Activated CD4-positive, alpha-beta T cell treated with anti-CD3 and anti-CD28 coated beads, Interleukin-2, amount 50 U/mL, for 1 hour (primary cell): ENCODE results near the gene FLII.

Experiments
- DNase-seq: peaks from one replicate; pipeline ENCODE4 v3.0.0-alpha.2; 2020

FLII gene

GRCh38 chr17:18259621-18260331 lies 1.2 kb upstream of the FLII start:
- DNase-seq, result no peak

DNA sequence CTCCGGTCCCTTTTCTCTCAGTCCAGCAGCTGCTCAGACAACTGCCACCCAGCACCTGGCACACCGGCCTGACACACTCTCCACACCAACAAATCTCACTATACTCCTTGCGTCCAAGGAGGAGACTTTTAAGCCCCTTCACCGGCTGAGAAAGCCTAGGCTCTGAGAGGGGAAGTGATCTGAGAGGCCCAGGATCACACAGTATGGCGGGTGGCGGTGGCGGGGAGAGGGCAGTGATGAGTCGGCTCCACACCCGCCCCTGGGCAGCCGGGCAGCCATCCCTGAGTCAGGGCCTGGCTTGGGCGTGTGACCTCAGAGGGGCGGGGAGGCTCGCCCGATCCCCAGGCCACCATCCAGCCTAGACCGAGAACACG lies 569 bp downstream of the FLII start:
- peak; percentile 33 for DNase-seq

- no peak for DNase-seq
Measured at GRCh38 chr17:18257268-18257981, 1.1 kb downstream of the FLII start.

- DNase-seq, result no peak
Measured at GRCh38 chr17:18256776-18257175, 1.8 kb downstream of the FLII start.

DNA sequence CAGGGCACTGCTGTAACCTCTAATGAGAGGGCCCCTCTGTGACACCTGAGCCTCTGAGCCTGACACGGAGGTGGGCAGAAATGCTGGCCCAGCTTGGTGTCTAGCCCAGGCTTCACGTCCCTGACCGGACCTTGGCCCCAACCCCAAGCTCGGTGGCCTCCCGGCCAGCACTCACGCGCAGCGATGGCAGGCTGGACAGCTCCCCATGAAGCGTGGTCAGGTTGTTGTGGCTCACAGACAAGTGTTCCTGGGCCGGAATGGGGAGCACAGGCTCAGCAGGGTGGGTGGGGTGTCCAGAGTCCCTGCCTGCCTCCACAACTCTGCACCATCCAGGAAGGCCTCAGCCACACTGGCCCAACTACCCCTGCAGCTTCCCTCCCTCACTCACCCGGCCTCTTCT lies 2.2 kb downstream of the FLII start:
- DNase-seq, result no peak

- no peak for DNase-seq
Measured at GRCh38 chr17:18254888-18255649, 3.5 kb downstream of the FLII start.

GRCh38 chr17:18253947-18254821 lies 4.4 kb downstream of the FLII start:
- DNase-seq, result no peak

DNA sequence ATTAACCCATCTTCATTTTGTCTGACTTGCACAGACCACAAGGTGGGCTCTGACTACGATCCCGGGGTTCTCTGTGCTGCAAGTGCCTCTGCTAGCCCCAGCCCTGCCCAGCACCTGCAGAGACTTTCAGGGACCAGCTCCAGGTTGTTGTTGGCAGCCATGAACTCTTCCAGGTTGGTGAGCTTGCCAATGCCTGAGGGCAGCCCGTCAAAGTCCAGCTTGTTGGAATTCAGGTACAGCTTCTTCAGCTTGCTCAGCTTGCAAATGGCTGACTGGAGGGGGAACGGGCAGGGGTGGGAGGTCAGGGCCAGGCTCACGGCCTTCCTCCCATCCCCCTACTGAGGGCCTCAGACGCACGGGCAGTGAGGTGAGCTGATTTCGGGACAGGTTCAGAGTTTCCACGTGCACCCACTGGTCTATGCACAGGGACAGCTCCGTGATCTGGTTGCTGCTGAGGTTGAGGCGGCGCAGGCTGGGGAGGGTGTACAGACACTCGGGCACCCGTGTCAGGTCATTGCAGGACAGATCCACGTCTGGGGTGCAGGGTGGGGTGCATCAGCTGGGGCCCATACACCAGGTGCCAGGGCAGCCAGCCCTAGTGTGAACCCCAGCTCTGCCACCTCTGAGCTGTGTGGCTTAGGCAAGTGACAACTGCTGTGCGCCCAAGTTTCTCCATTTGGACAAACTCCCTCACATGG lies 5.2 kb downstream of the FLII start:
- no peak for DNase-seq

GRCh38 chr17:18252160-18252559 lies 6.4 kb downstream of the FLII start:
- DNase-seq, result no peak

DNA sequence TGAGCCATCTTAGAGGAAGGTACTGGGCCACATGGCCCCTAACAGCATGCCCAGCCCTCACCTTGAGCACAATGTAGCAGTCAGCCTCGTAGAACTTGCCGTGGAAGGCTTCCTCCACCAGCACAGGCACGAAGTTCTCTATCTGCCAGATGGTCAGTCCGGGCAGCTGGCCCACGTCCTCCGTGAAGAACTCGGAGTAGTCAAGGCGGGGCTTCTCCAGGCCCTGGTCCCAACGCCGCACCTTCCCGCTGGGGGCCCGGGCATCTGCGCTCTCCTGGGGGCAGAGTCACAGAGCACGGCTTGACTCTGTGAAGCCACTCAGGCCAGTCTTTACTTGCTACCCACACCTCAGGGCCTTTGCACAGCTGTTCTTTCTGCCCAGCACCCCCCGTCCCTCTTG lies 7.3 kb downstream of the FLII start:
- no peak for DNase-seq

- DNase-seq, result no peak
Measured at GRCh38 chr17:18250708-18251107, 7.8 kb downstream of the FLII start.

DNA sequence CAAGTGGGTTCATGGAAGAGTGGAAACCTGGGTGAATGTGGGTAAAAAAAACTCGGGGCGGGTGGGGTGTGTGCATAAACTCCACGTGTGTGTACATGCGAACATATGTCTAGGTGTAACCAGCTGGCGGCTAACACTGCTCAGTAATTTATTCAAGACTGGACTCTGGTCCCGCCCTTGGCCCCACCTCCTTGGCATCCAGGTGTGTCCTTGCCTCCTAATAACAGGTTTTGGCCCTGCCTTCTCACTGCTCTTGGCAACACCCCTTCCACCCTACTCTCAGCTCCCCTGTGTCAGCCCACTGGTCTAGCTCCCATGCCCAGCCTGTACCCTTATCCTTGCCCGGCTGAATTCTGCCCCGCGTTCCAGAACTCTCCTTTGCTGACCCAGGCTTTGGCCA lies 8.3 kb downstream of the FLII start:
- DNase-seq, result no peak

DNA sequence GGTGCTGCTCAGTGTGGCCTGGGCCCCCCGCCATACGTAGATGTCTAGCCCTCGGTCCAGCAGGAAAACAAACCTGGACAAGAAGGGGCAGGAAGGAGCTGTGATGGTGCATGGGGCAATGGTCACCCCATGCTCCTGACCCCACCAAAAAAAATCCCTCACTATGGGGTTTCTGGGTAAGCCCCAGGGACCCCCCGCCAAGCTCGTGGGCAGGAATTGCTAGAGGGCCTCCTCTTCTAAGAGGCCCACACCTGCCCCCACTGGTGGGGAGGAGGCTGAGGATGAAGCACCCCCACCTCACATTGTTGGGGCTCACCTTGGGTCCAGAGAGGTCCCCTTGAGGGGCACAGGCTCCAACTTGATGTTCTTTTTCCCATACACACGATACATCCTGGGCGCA lies 9.7 kb downstream of the FLII start:
- no peak for DNase-seq

- peak; percentile 60 for DNase-seq
Measured at GRCh38 chr17:18248300-18248731, 10.2 kb downstream of the FLII start.

DNA sequence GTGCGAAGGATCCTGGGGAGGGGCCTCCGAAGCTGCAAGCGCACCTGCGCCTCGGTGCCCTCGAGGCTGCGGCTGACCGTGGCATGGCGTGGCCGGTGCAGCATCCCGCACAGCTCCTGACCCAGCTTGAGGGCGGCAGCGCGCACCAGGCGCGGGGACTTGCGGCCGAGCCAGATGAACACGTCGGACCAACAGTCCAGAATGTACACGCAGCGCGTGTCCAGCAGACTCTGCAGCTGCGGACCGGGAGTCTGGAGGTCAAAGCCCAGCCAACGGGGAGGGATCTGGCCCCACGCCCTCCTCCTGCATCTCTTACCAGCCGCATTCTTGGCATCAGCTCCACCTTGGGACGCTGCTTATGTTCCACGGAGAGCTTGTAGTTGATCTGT lies 10.9 kb downstream of the FLII start:
- no peak for DNase-seq

DNA sequence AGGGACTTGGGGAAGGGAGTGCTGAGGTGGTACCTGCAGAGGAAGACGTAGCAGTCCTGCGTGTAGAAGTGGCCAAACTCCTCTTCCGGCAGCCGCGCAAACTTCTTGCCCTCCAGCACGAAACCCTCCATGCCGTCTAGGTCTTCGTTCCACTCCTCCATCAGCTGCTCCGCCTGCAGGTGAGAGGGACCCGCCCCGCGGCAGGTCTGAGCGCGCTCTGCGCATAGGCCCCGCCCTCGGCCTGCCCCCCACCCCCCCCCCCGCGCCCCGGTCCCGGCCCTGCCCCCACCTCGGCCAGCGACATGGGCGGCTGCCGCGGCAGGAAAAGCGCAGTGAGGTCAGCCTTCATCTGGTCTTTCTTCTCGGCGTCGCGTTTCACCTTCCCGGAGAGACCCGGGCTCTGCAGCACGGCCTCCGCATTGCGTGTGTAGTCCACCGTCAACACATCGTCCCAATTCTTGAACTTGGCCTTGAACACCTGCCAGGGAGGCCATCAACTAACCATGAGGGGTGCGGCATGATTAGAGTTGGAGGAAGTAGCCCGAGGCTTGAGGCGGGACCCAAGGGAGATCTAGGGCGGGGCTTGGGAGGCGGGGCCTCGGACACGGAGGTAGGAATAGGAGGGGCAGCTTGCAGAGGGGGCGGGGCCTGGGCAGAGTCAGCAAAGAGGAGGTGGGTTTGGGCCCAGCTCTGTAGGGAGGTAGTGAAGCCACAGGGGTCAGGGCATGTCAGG lies 11.5 kb downstream of the FLII start:
- DNase-seq, result no peak

GRCh38 chr17:18246109-18246725 lies 12.3 kb downstream of the FLII start:
- no peak for DNase-seq

GRCh38 chr17:18245038-18245776 lies 13.3 kb downstream of the FLII start:
- no peak for DNase-seq

- DNase-seq, result no peak
Measured at GRCh38 chr17:18241229-18241871, 17.2 kb downstream of the FLII start.

DNA sequence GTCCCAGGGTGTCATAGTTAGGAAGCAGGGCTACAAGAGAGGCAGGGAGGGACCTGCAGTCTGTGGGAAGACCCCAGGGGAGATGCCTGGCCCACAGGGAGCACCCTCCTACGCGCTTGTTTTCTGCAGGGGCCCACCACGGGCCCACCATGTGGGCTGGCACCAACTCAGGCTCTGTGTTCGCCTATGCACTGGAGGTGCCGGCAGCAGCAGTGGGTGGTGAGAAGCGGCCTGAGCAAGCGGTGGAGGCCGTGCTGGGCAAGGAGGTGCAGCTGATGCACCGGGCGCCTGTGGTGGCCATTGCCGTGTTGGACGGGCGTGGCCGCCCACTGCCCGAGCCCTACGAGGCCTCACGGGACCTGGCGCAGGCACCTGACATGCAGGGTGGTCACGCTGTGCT lies 18.1 kb downstream of the FLII start:
- no peak for DNase-seq
